Hepatocyte (in vitro differentiated cells): Measurements from ENCODE around the gene CDH22. TPM values are rescaled to one million over a fixed set of nuclear protein-coding genes. Genes with fewer than 3 reads are reported as not detected.

ENCODE experiments used
- DNase-seq: peaks from one replicate; pipeline ENCODE4 v3.0.0-alpha.2; 2016; ENCODE audit warnings: low spot score
- H2AFZ ChIP-seq: fragments of 200-600 bp; sonication (generic); 2 replicates; pipeline ENCODE4 v1.6.0; 2016; ENCODE audit warnings: antibody characterized with exemption, mild to moderate bottlenecking
- H3K27ac ChIP-seq: fragments of 200-600 bp; sonication (generic); 2 replicates; pipeline ENCODE4 v1.5.1; 2016; ENCODE audit warnings: mild to moderate bottlenecking
- H3K27me3 ChIP-seq: fragments of 200-600 bp; sonication (generic); 2 replicates; pipeline ENCODE4 v1.6.1; 2016
- H3K36me3 ChIP-seq: fragments of 200-600 bp; sonication (generic); replicated peaks from 2 replicates; pipeline ENCODE4 v1.5.1; 2016; ENCODE audit warnings: low read depth; ENCODE audit not compliant: insufficient read depth
- H3K4me1 ChIP-seq: fragments of 200-600 bp; sonication (generic); 2 replicates; pipeline ENCODE4 v1.5.1; 2016; ENCODE audit warnings: mild to moderate bottlenecking, moderate library complexity; ENCODE audit not compliant: insufficient read depth
- H3K4me2 ChIP-seq: fragments of 200-600 bp; sonication (generic); 2 replicates; pipeline ENCODE4 v1.6.0; 2016
- H3K4me3 ChIP-seq: fragments of 200-600 bp; sonication (generic); 2 replicates; pipeline ENCODE4 v1.5.1; 2016; ENCODE audit warnings: mild to moderate bottlenecking
- H3K79me2 ChIP-seq: fragments of 200-600 bp; sonication (generic); 2 replicates; pipeline ENCODE4 v1.6.0; 2017; ENCODE audit warnings: mild to moderate bottlenecking
- H3K9me2 ChIP-seq: fragments of 200-600 bp; sonication (generic); replicated peaks from 2 replicates; pipeline ENCODE4 v1.6.0; 2017; ENCODE audit warnings: mild to moderate bottlenecking; ENCODE audit not compliant: insufficient read depth
- H3K9me3 ChIP-seq: fragments of 200-600 bp; sonication (generic); 2 replicates; pipeline ENCODE4 v1.5.1; 2016; ENCODE audit warnings: low read depth, mild to moderate bottlenecking
- H4K20me1 ChIP-seq: fragments of 200-600 bp; sonication (generic); 2 replicates; pipeline ENCODE4 v1.6.0; 2016; ENCODE audit warnings: mild to moderate bottlenecking; ENCODE audit not compliant: insufficient read depth, poor library complexity, severe bottlenecking
- EZH2 ChIP-seq: fragments of 200-600 bp; sonication (generic); IDR thresholded peaks from 2 replicates; pipeline ENCODE4 v1.6.1; 2016; ENCODE audit warnings: antibody characterized with exemption, mild to moderate bottlenecking, borderline replicate concordance
- EZH2phosphoT487 ChIP-seq: fragments of 200-600 bp; sonication (generic); IDR thresholded peaks from one replicate; pipeline ENCODE4 v1.6.1; 2018; ENCODE audit warnings: antibody characterized with exemption, mild to moderate bottlenecking, low read depth, moderate library complexity; ENCODE audit not compliant: unreplicated experiment, severe bottlenecking
- WGBS: methylation state at CpG from one replicate; pipeline ENCODE4 v1.1.6; 2016; ENCODE audit warnings: low lambda C conversion rate; ENCODE audit errors: missing lambda C conversion rate; 5-methylcytosine and 5-hydroxymethylcytosine counted together
- polyA plus RNA-seq: library from polyadenylated mRNA; unstranded; fragments of >200 nt; fragmentation: Nextera tagmentation; extraction: Ambion mirVana; gene quantifications from 2 replicates; pipeline ENCODE4 v1.2.1, GENCODE V29; 2016
- total RNA-seq: library from RNA; depleted of rRNA; stranded (reverse); fragments of >200 nt; gene quantifications from 2 replicates; pipeline ENCODE4 v1.2.3, GENCODE V29; 2014
- TF ChIP-seq, protein P1 (sequence below): fragments of 200-600 bp; sonication (generic); IDR thresholded peaks from 2 replicates; pipeline ENCODE4 v1.5.1; 2016; ENCODE audit warnings: antibody characterized with exemption, mild to moderate bottlenecking; ENCODE audit not compliant: poor library complexity

CDH22 gene
- total and polyA plus RNA-seq, 2 experiments from 2014 or later: not detected

DNA sequence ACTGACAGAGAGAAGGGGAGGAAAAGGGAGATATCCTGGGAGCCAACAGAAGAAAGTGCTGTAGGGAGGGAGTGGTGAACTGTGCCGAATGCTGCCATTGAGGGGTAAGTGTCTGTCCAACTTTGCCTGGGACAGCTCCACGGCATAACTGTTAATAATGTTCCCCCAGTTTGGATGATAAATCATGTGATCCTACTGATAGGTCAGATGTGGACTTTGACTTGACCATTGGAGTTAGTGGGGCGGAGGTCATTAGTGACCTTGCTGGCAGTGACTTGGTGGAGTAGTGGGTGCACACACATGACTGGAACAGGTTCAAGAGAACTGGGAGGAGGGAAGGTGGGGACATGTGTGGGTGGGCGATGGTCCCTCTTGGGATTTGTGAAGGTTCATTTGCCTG is 50.4 kb downstream of the CDH22 start:
- no peaks in the 10 kb centered on the region for H3K36me3 ChIP-seq
- no peak for DNase-seq
- H3K27ac ChIP-seq: no peak overlapping the region
- 72% methylated on average over 4 of the region's 4 CpGs for WGBS
- no peaks in the 10 kb centered on the region for H4K20me1 ChIP-seq
- H3K4me1 ChIP-seq: no peaks in the 10 kb centered on the region
- H3K27me3 ChIP-seq: peaks cover 29% of the 10 kb centered on the region
- no peak overlapping the region for H3K4me3 ChIP-seq
- H3K79me2 ChIP-seq: no peaks in the 10 kb centered on the region
- H3K9me3 ChIP-seq: no peaks in the 10 kb centered on the region
- H3K4me2 ChIP-seq: no peak overlapping the region
- no peak for TF ChIP-seq EZH2phosphoT487
- TF ChIP-seq EZH2: no peak
- TF ChIP-seq, protein P1, sequence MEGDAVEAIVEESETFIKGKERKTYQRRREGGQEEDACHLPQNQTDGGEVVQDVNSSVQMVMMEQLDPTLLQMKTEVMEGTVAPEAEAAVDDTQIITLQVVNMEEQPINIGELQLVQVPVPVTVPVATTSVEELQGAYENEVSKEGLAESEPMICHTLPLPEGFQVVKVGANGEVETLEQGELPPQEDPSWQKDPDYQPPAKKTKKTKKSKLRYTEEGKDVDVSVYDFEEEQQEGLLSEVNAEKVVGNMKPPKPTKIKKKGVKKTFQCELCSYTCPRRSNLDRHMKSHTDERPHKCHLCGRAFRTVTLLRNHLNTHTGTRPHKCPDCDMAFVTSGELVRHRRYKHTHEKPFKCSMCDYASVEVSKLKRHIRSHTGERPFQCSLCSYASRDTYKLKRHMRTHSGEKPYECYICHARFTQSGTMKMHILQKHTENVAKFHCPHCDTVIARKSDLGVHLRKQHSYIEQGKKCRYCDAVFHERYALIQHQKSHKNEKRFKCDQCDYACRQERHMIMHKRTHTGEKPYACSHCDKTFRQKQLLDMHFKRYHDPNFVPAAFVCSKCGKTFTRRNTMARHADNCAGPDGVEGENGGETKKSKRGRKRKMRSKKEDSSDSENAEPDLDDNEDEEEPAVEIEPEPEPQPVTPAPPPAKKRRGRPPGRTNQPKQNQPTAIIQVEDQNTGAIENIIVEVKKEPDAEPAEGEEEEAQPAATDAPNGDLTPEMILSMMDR: no peak
- no peak overlapping the region for H2AFZ ChIP-seq
- no peaks in the 10 kb centered on the region for H3K9me2 ChIP-seq

DNA sequence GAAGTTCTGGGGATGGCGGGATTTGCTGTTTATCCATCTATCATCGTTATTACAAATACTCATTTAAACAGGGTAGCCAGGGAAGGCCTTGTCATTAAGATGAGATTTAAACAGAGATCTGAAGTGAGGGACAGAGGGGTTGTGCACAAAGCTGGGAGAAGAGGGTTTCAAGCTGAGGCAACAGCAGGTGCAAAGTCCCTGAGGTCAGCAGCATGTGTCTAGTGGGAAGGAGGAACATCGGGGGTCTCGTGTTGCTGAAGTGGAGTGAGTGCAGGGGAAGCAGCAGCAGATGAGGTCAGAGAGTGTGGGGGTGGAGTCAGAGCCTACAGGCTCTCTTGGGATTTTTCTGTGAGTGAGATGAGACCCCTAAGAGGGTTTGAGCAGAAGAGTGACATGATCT is 52.0 kb downstream of the CDH22 start:
- peaks cover 44% of the 10 kb centered on the region for H3K27me3 ChIP-seq
- H2AFZ ChIP-seq: no peak overlapping the region

DNA sequence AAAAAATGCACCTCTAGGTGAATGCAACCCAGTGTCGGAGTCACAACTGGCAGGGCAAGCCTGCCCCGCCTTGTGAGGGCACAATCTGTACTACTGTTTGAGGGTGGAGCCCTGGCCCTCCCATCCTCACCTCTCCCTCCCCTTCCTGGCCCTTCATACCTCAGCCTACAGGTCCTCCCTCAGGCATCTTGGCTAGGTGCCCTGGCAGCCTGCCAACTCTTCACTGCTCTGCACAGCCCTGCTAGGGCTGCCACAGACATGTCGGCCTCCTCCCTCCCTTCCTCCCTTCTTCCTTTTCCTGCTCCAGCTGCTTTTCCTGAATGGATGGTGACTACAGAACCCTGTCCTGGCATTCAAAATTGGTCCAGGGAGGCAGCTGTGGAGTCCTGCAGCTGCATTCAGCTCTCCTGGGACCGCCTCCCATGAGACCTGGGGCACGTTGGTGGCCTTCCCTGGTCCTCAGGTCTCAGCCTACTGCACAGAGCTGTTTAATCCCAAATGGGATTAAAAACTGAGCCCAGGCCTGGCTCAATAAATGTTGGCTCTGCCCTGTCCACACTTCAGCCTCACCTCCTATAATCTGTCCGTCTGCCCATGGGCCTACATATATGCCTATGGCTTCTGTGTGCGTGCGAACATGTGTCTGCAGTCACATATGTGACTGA is 52.7 kb downstream of the CDH22 start:
- DNase-seq: peak; percentile 75

More for the DNA sequence above, 52.0 kb downstream of the CDH22 start:
- H3K4me2 ChIP-seq: no peak overlapping the region
- TF ChIP-seq, protein P1: no peak
- TF ChIP-seq EZH2phosphoT487 (no peak), EZH2 (no peak)
- no peaks in the 10 kb centered on the region for H3K9me3 ChIP-seq
- no peak overlapping the region for H3K4me3 ChIP-seq
- no peaks in the 10 kb centered on the region for H3K4me1 ChIP-seq
- no peaks in the 10 kb centered on the region for H3K36me3 ChIP-seq
- no peak overlapping the region for H3K27ac ChIP-seq
- H3K9me2 ChIP-seq: no peaks in the 10 kb centered on the region
- 71% methylated on average over 4 of the region's 4 CpGs for WGBS
- DNase-seq: no peak
- no peaks in the 10 kb centered on the region for H3K79me2 ChIP-seq
- no peaks in the 10 kb centered on the region for H4K20me1 ChIP-seq

More for the DNA sequence above, 52.7 kb downstream of the CDH22 start:
- H3K27ac ChIP-seq: no peak overlapping the region
- no peaks in the 10 kb centered on the region for H3K36me3 ChIP-seq
- no peaks in the 10 kb centered on the region for H3K79me2 ChIP-seq
- TF ChIP-seq EZH2phosphoT487 (no peak), EZH2 (no peak)
- TF ChIP-seq, protein P1: no peak
- no peaks in the 10 kb centered on the region for H3K9me3 ChIP-seq
- H3K4me1 ChIP-seq: no peaks in the 10 kb centered on the region
- H3K9me2 ChIP-seq: no peaks in the 10 kb centered on the region
- H4K20me1 ChIP-seq: no peaks in the 10 kb centered on the region
- 73% methylated on average over 8 of the region's 8 CpGs for WGBS
- peaks cover 48% of the 10 kb centered on the region for H3K27me3 ChIP-seq
- H3K4me2 ChIP-seq: no peak overlapping the region
- H3K4me3 ChIP-seq: no peak overlapping the region
- no peak overlapping the region for H2AFZ ChIP-seq
